H1 (cell line): Measurements from ENCODE around the gene SPRN. TPM values are rescaled to one million over a fixed set of nuclear protein-coding genes. Genes with fewer than 3 reads are reported as not detected.

Experiments
- CTCF ChIA-PET: fragments of 300-600 bp; sonication (Branson Sonifier 250); formaldehyde crosslinking; loops from one replicate; lab custom pipeline; 2021; ENCODE audit not compliant: partially characterized antibody; lab: Charles Lee
- POLR2A ChIA-PET: fragments of 300-600 bp; sonication (Branson Sonifier 250); formaldehyde crosslinking; loops from one replicate; lab custom pipeline; 2021; ENCODE audit warnings: inconsistent platforms; ENCODE audit not compliant: partially characterized antibody; lab: Charles Lee
- DNase-seq, 2 experiments: peaks; one replicate each; pipeline versions ENCODE4 v3.0.0 to v3.0.0-alpha.2; 2010 to 2022; ENCODE audit warnings: low spot score in 2 of 2, low read depth in 1 of 2, mixed read lengths in 1 of 2
- FAIRE-seq: peaks from 2 replicates; lab custom pipeline; 2011; peaks lifted over from hg19 to GRCh38; lab: Jason Lieb, UNC
- H2AFZ ChIP-seq: 2 replicates; pipeline ENCODE4 v1.8.1; 2012; ENCODE audit warnings: low read length, inconsistent platforms
- H2AK5ac ChIP-seq: 2 replicates; pipeline ENCODE4 v1.6.1; 2013; ENCODE audit warnings: low read depth, low read length
- H2BK120ac ChIP-seq: replicated peaks from 2 replicates; pipeline ENCODE3; 2013; ENCODE audit warnings: low read depth, low read length, inconsistent platforms
- H2BK12ac ChIP-seq: 2 replicates; pipeline ENCODE4 v1.6.1; 2013; ENCODE audit warnings: low read depth, low read length
- H2BK15ac ChIP-seq: 2 replicates; pipeline ENCODE4 v1.6.1; 2013; ENCODE audit warnings: low read length
- H2BK20ac ChIP-seq: 2 replicates; pipeline ENCODE4 v1.6.1; 2013; ENCODE audit warnings: low read length
- H2BK5ac ChIP-seq: 2 replicates; pipeline ENCODE4 v1.6.1; 2013; ENCODE audit warnings: low read depth, low read length
- H3K14ac ChIP-seq: 2 replicates; pipeline ENCODE4 v1.6.1; 2013; ENCODE audit warnings: inconsistent platforms; ENCODE audit not compliant: insufficient read length
- H3K18ac ChIP-seq: 2 replicates; pipeline ENCODE4 v1.6.1; 2013; ENCODE audit warnings: low read length; ENCODE audit errors: extremely low read depth
- H3K23ac ChIP-seq: 2 replicates; pipeline ENCODE4 v1.6.1; 2013; ENCODE audit warnings: inconsistent platforms; ENCODE audit not compliant: insufficient read length
- H3K23me2 ChIP-seq: 2 replicates; pipeline ENCODE4 v1.6.1; 2013; ENCODE audit warnings: low read depth, low read length
- H3K27ac ChIP-seq: 2 replicates; pipeline ENCODE4 v1.6.1; 2011; ENCODE audit warnings: low read depth, low read length, inconsistent platforms
- H3K27me3 ChIP-seq, 4 experiments: replicated peaks in 1 of 4; 1 replicate in 1 of 4; 2 replicates in 3 of 4; pipeline versions ENCODE4 v1.6.1 to v1.8.1; 2011 to 2013; ENCODE audit warnings: low read length in 3 of 4, mild to moderate bottlenecking in 3 of 4, inconsistent platforms in 2 of 4, mixed read lengths in 2 of 4, moderate library complexity in 1 of 4; ENCODE audit not compliant: control insufficient read depth in 3 of 4, insufficient read depth in 3 of 4; ENCODE audit errors: extremely low read depth in 1 of 4
- H3K36me3 ChIP-seq, 4 experiments: 2 replicates each; pipeline versions ENCODE4 v1.6.1 to v1.8.1; 2011 to 2013; ENCODE audit warnings: mild to moderate bottlenecking in 4 of 4, low read length in 3 of 4, moderate library complexity in 2 of 4, control low read depth in 1 of 4, inconsistent platforms in 1 of 4; ENCODE audit not compliant: insufficient read depth in 4 of 4, control insufficient read depth in 2 of 4
- H3K4ac ChIP-seq: replicated peaks from 2 replicates; pipeline ENCODE3; 2013; ENCODE audit warnings: low read length, low read depth, mixed read lengths, inconsistent platforms; ENCODE audit not compliant: insufficient read length
- H3K4me1 ChIP-seq, 4 experiments: replicated peaks in 1 of 4; 1 replicate in 1 of 4; 2 replicates in 3 of 4; pipeline versions ENCODE4 v1.6.1 to v1.8.1; 2011 to 2013; ENCODE audit warnings: low read length in 3 of 4, inconsistent platforms in 2 of 4, mixed read lengths in 1 of 4; ENCODE audit not compliant: insufficient read depth in 4 of 4, control insufficient read depth in 3 of 4
- H3K4me2 ChIP-seq, 2 experiments: 2 replicates each; pipeline versions ENCODE4 v1.6.1 to v1.8.1; 2011 to 2013; ENCODE audit warnings: low read depth in 2 of 2, low read length in 2 of 2, control low read depth in 1 of 2, inconsistent platforms in 1 of 2, mild to moderate bottlenecking in 1 of 2; ENCODE audit not compliant: insufficient read depth in 1 of 2
- H3K4me3 ChIP-seq, 4 experiments: fragments of 200-600, 300-600 bp in 1 of 4; sonication (generic), shearing (Covaris generic), sonication (Bioruptor Twin) in 1 of 4; 2 replicates each; pipeline versions ENCODE4 v1.5.1 to v1.8.1; 2011 to 2016; ENCODE audit warnings: low read length in 4 of 4, low read depth in 3 of 4, control low read depth in 2 of 4, inconsistent platforms in 2 of 4, mild to moderate bottlenecking in 2 of 4, mixed read lengths in 1 of 4, moderate library complexity in 1 of 4; ENCODE audit not compliant: insufficient read depth in 2 of 4; ENCODE audit errors: extremely low read depth in 1 of 4
- H3K56ac ChIP-seq: replicated peaks from 2 replicates; pipeline ENCODE3; 2013; ENCODE audit warnings: low read depth, mild to moderate bottlenecking, mixed read lengths, low read length, inconsistent platforms; ENCODE audit not compliant: insufficient read length
- H3K79me1 ChIP-seq: 2 replicates; pipeline ENCODE4 v1.6.1; 2013; ENCODE audit warnings: low read depth, low read length, control low read depth
- H3K79me2 ChIP-seq, 2 experiments: 2 replicates each; pipeline versions ENCODE4 v1.6.1 to v1.8.1; 2012 to 2013; ENCODE audit warnings: low read length in 2 of 2, mild to moderate bottlenecking in 2 of 2, inconsistent platforms in 1 of 2; ENCODE audit not compliant: insufficient read depth in 2 of 2, control insufficient read depth in 1 of 2
- H3K9ac ChIP-seq, 4 experiments: replicated peaks in 1 of 4; 1 replicate in 1 of 4; 2 replicates in 3 of 4; pipeline versions ENCODE4 v1.6.1 to v1.8.1; 2011 to 2013; ENCODE audit warnings: low read depth in 3 of 4, low read length in 3 of 4, control low read depth in 2 of 4, mild to moderate bottlenecking in 2 of 4, moderate library complexity in 2 of 4, inconsistent platforms in 1 of 4; ENCODE audit errors: extremely low read depth in 1 of 4
- H3K9me3 ChIP-seq, 2 experiments: 2 replicates each; pipeline versions ENCODE4 v1.6.1 to v1.8.1; 2012 to 2013; ENCODE audit warnings: mild to moderate bottlenecking in 2 of 2, moderate library complexity in 2 of 2, control low read depth in 1 of 2, inconsistent platforms in 1 of 2, low read depth in 1 of 2, low read length in 1 of 2, mixed read lengths in 1 of 2; ENCODE audit not compliant: insufficient read depth in 2 of 2
- H4K20me1 ChIP-seq, 2 experiments: replicated peaks in 1 of 2; 2 replicates each; pipeline versions ENCODE3 to v1.8.1; 2011 to 2013; ENCODE audit warnings: inconsistent platforms in 2 of 2, low read length in 2 of 2, mild to moderate bottlenecking in 1 of 2; ENCODE audit not compliant: insufficient read depth in 2 of 2, control insufficient read depth in 1 of 2
- H4K5ac ChIP-seq: 2 replicates; pipeline ENCODE4 v1.6.1; 2013; ENCODE audit warnings: low read length, low read depth, mixed read lengths, inconsistent platforms; ENCODE audit not compliant: insufficient read length
- H4K8ac ChIP-seq: 2 replicates; pipeline ENCODE4 v1.8.0; 2013; ENCODE audit warnings: mild to moderate bottlenecking, moderate library complexity, low read length, inconsistent platforms; ENCODE audit not compliant: insufficient read depth; ENCODE audit errors: extremely low read depth
- H4K91ac ChIP-seq: replicated peaks from 2 replicates; pipeline ENCODE3; 2013; ENCODE audit warnings: low read length, mixed read lengths, inconsistent platforms; ENCODE audit not compliant: insufficient read length
- GTF2F1 ChIP-seq: IDR thresholded peaks from 2 replicates; pipeline ENCODE4 v1.6.1; 2012; ENCODE audit warnings: low read depth, low read length, improper control_type of control experiment, borderline replicate concordance
- WGBS, 2 experiments: shearing (Covaris generic) in 1 of 2; methylation state at CpG; one replicate each; pipeline versions ENCODE4 v1.1.6 to v1.1.7; 2013 to 2015; ENCODE audit warnings: low lambda C conversion rate in 2 of 2, mixed read lengths in 2 of 2, inconsistent platforms in 1 of 2, low coverage in 1 of 2, missing lambda C conversion rate in 1 of 2; ENCODE audit not compliant: insufficient replicate concordance in 2 of 2, insufficient coverage in 1 of 2, insufficient read length in 1 of 2; ENCODE audit errors: extremely low coverage in 1 of 2, missing lambda C conversion rate in 1 of 2; 5-methylcytosine and 5-hydroxymethylcytosine counted together
- polyA plus RNA-seq, 7 experiments: library from polyadenylated mRNA; depleted of rRNA in 3 of 7; stranded (reverse) in 5 of 7; unstranded in 2 of 7; fragments of >200 nt in 5 of 7; fragments of 200-250 nt in 2 of 7; gene quantifications; 1 replicate in 5 of 7; 2 replicates in 1 of 7; 4 replicates in 1 of 7; pipeline versions ENCODE4 v1.2.1 to v1.2.3, GENCODE V29; 2011 to 2013; ENCODE audit warnings: missing spikeins in 2 of 7, mixed read lengths in 2 of 7
- total RNA-seq: library from RNA; stranded (reverse); fragmentation: NEBNext Ultra II Directional; extraction: Animal tissue kit (Norgen Biotek cat#: 25700); gene quantifications from 2 replicates; pipeline ENCODE4 v1.2.1, GENCODE V29; 2021

Gene SPRN
- total and polyA plus RNA-seq, 2 of the 8 experiments (the other 6 are each of a cell fraction or from before 2014, with no cell fraction given) = 0.23 to 0.24 TPM

DNA sequence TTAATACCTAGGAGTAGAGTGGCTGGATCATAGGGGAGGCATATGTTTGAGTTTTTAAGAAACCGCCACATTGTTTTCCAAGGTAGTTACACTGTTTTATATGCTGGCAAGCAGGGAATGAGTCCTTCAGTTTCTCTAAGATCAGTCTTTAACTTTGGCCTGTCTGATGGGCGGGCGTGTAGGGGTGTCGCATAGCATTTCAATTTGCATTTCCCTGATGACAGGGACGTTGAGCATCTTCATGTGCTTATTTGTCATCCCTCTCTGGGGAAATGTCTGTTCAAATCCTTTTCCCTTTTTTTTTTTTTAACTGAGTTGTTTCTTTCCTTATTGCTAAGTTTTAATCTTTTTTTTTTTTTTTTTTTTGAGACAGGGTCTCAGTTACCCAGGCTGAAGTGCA lies 20.6 kb downstream of the SPRN start:
- peaks cover 0 to 43% of the 10 kb centered on the region in 2 experiments; a peak in 2 of 4 replicates for H3K79me2 ChIP-seq

More for the DNA sequence above, 20.6 kb downstream of the SPRN start:
- no peak overlapping the region for H2AK5ac ChIP-seq
- DNase-seq (no peak), FAIRE-seq (no peak)
- H2AFZ ChIP-seq = no peak overlapping the region
- no peak for TF ChIP-seq GTF2F1
- no peaks in the 10 kb centered on the region for H3K4me1 ChIP-seq
- H3K14ac ChIP-seq = no peak overlapping the region
- H3K9ac ChIP-seq = no peak overlapping the region
- no peak overlapping the region for H4K8ac ChIP-seq
- no peak overlapping the region for H2BK120ac ChIP-seq
- H2BK15ac ChIP-seq = no peak overlapping the region
- H3K79me1 ChIP-seq = peaks cover 8% of the 10 kb centered on the region
- H3K4me2 ChIP-seq = no peak overlapping the region
- no peak overlapping the region for H3K4ac ChIP-seq
- no peak overlapping the region for H2BK12ac ChIP-seq
- no peak overlapping the region for H2BK5ac ChIP-seq
- no peak overlapping the region for H3K18ac ChIP-seq
- no peaks in the 10 kb centered on the region for H3K27me3 ChIP-seq
- POLR2A ChIA-PET = interaction anchor here (0.7 to 1.9 kb wide), 2 partner anchors 17 to 466 kb away, joined by 4 read pairs; no protein-coding TSS in a partner anchor
- no peak overlapping the region for H3K56ac ChIP-seq
- no peak overlapping the region for H3K27ac ChIP-seq
- no peaks in the 10 kb centered on the region for H3K23me2 ChIP-seq
- no peak overlapping the region for H3K23ac ChIP-seq
- H3K36me3 ChIP-seq = peaks cover 2 to 57% (median 22%) of the 10 kb centered on the region in 4 experiments; a peak in 7 of 8 replicates
- H2BK20ac ChIP-seq = no peak overlapping the region
- no peak overlapping the region for H4K5ac ChIP-seq
- WGBS, 2 experiments = 94% methylated on average over 5 of the region's 5 CpGs; no CpG with 5 or more reads in 1 of the 2 experiments
- H4K91ac ChIP-seq = no peak overlapping the region
- no peak overlapping the region for H3K4me3 ChIP-seq
- H4K20me1 ChIP-seq = peaks cover 0 to 14% of the 10 kb centered on the region in 2 experiments
- no peaks in the 10 kb centered on the region for H3K9me3 ChIP-seq
- CTCF ChIA-PET = no interaction called here
